A549 (cell line): Measurements from ENCODE around the gene TRIM50.

Experiments
- HOXB5 ChIP-seq: fragments of 250-450 bp; sonication (Bioruptor Pico); IDR thresholded peaks from 2 replicates; pipeline ENCODE4 v1.5.0; 2020; ENCODE audit warnings: mild to moderate bottlenecking, moderate library complexity
- JUNB ChIP-seq: fragments of >200 bp; sonication (Bioruptor Twin); formaldehyde crosslinking; IDR thresholded peaks from 2 replicates; pipeline ENCODE4 v1.6.1; 2016
- KDM5A ChIP-seq: fragments of 200-600 bp; sonication (generic); IDR thresholded peaks from 2 replicates; pipeline ENCODE4 v1.6.1; 2016; ENCODE audit warnings: antibody characterized with exemption, mild to moderate bottlenecking
- MAZ ChIP-seq: fragments of 150-350 bp; IDR thresholded peaks from 2 replicates; pipeline ENCODE4 v1.6.1; 2014; ENCODE audit warnings: antibody characterized with exemption, low read depth, low read length, borderline replicate concordance
- PHF8 ChIP-seq: fragments of 200-600 bp; sonication (generic); IDR thresholded peaks from 2 replicates; pipeline ENCODE4 v1.6.1; 2016; ENCODE audit warnings: low read depth, mild to moderate bottlenecking, antibody characterized with exemption, moderate library complexity, borderline replicate concordance
- POLR2A ChIP-seq: IDR thresholded peaks from 2 replicates; pipeline ENCODE4 v1.6.1; 2012; ENCODE audit warnings: mild to moderate bottlenecking, low read length
- RCOR1 ChIP-seq: fragments of 150-350 bp; IDR thresholded peaks from 2 replicates; pipeline ENCODE4 v1.6.1; 2014; ENCODE audit warnings: antibody characterized with exemption, low read length, low read depth
- ZFP36 ChIP-seq: fragments of 450-650 bp; IDR thresholded peaks from 2 replicates; pipeline ENCODE4 v1.6.1; 2014; ENCODE audit warnings: borderline replicate concordance; ENCODE audit not compliant: partially characterized antibody
- ZNF302 ChIP-seq: fragments of 250-450 bp; sonication (Bioruptor Pico); IDR thresholded peaks from 2 replicates; pipeline ENCODE4 v1.9.0; 2021; ENCODE audit warnings: inconsistent platforms, mild to moderate bottlenecking, moderate library complexity
- TF ChIP-seq, protein P1 (sequence below): fragments of >200 bp; sonication (Bioruptor Twin); formaldehyde crosslinking; IDR thresholded peaks from 3 replicates; pipeline ENCODE4 v1.5.1; 2016
- TF ChIP-seq, protein P2 (sequence below): IDR thresholded peaks from 2 replicates; pipeline ENCODE4 v1.6.1; 2012
- TF ChIP-seq, protein P3 (sequence below): fragments of 450-650 bp; IDR thresholded peaks from 2 replicates; pipeline ENCODE4 v1.6.1; 2014; ENCODE audit warnings: antibody characterized with exemption
- TF ChIP-seq, protein P4 (sequence below): fragments of 250-450 bp; sonication (Bioruptor Pico); IDR thresholded peaks from 2 replicates; pipeline ENCODE4 v1.5.0; 2021; ENCODE audit warnings: mild to moderate bottlenecking, moderate library complexity, borderline replicate concordance

DNA sequence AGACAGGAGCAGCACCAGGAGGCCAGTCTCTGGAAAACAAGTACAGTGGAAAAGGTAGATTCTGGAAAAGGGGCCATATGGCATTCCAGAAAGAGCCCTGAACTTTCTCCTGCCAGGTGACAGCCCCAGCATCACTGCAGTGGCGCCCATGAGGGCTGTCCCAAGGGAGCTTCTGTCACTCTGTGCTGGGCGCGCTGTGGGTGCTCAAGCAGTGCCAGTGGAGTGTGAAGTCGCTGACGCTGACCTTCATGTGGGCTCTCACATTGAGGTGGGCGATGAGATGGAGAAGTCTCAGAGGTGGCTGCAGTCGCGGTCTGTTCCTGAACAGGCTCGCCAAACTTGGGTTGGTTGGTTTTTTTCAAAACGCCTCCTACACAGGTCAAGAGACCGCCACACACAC is 38.2 kb upstream of the TRIM50 start:
- TF ChIP-seq, protein P1, sequence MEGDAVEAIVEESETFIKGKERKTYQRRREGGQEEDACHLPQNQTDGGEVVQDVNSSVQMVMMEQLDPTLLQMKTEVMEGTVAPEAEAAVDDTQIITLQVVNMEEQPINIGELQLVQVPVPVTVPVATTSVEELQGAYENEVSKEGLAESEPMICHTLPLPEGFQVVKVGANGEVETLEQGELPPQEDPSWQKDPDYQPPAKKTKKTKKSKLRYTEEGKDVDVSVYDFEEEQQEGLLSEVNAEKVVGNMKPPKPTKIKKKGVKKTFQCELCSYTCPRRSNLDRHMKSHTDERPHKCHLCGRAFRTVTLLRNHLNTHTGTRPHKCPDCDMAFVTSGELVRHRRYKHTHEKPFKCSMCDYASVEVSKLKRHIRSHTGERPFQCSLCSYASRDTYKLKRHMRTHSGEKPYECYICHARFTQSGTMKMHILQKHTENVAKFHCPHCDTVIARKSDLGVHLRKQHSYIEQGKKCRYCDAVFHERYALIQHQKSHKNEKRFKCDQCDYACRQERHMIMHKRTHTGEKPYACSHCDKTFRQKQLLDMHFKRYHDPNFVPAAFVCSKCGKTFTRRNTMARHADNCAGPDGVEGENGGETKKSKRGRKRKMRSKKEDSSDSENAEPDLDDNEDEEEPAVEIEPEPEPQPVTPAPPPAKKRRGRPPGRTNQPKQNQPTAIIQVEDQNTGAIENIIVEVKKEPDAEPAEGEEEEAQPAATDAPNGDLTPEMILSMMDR, result no peak
- TF ChIP-seq JUNB (no peak), ZNF302 (CRISPR knock-in tag) (no peak), MAZ (no peak), POLR2A (no peak), ZFP36 (no peak), HOXB5 (CRISPR knock-in tag) (no peak), KDM5A (no peak), RCOR1 (no peak), PHF8 (no peak)
- TF ChIP-seq, protein P2, sequence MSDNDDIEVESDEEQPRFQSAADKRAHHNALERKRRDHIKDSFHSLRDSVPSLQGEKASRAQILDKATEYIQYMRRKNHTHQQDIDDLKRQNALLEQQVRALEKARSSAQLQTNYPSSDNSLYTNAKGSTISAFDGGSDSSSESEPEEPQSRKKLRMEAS, result no peak
- TF ChIP-seq, protein P3, sequence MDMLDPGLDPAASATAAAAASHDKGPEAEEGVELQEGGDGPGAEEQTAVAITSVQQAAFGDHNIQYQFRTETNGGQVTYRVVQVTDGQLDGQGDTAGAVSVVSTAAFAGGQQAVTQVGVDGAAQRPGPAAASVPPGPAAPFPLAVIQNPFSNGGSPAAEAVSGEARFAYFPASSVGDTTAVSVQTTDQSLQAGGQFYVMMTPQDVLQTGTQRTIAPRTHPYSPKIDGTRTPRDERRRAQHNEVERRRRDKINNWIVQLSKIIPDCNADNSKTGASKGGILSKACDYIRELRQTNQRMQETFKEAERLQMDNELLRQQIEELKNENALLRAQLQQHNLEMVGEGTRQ, result no peak
- TF ChIP-seq, protein P4, sequence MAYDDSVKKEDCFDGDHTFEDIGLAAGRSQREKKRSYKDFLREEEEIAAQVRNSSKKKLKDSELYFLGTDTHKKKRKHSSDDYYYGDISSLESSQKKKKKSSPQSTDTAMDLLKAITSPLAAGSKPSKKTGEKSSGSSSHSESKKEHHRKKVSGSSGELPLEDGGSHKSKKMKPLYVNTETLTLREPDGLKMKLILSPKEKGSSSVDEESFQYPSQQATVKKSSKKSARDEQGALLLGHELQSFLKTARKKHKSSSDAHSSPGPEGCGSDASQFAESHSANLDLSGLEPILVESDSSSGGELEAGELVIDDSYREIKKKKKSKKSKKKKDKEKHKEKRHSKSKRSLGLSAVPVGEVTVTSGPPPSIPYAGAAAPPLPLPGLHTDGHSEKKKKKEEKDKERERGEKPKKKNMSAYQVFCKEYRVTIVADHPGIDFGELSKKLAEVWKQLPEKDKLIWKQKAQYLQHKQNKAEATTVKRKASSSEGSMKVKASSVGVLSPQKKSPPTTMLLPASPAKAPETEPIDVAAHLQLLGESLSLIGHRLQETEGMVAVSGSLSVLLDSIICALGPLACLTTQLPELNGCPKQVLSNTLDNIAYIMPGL (CRISPR knock-in tag), result no peak
